ENCODE results near the gene REXO1.

Gene REXO1

GRCh38 chr19:1783874-1784273, 64.4 kb downstream of the REXO1 start:
- ChIA-PET CTCF (interaction anchor here (0.7 to 4.4 kb wide), 6 partner anchors 11 to 42 kb away, joined by 3 to 33 read pairs (median 6); no protein-coding TSS in a partner anchor), POLR2A (no interaction called here)
- Histone ChIP-seq H3K9me3 (ENCODE audit: control insufficient read depth, insufficient read depth, low read depth, low read length) (no peaks in the 10 kb centered on the region), H3K4me1 (ENCODE audit: control insufficient read depth, insufficient read depth, low read length) (no peaks in the 10 kb centered on the region), H3K27ac (ENCODE audit: extremely low read depth, low read depth, low read length) (no peak overlapping the region), H3K4me3 (ENCODE audit: low read depth, low read length) (no peak overlapping the region), H3K36me3 (ENCODE audit: control insufficient read depth in 2 of 2, insufficient read depth in 1 of 2, low read length in 2 of 2) (no peaks in the 10 kb centered on the region)
- TF ChIP-seq ZNF664 (tag by site-specific recombination; IDR thresholded peaks at IDR 0.05) (no peak), KLF10 (tag by site-specific recombination; IDR thresholded peaks at IDR 0.05) (no peak), ZBTB6 (tag by site-specific recombination; IDR thresholded peaks at IDR 0.05) (no peak), ZNF302 (tag by site-specific recombination; IDR thresholded peaks at IDR 0.05; ENCODE audit: low read depth) (no peak), ZNF488 (tag by site-specific recombination; IDR thresholded peaks at IDR 0.05) (no peak), SCRT2 (tag by site-specific recombination; IDR thresholded peaks at IDR 0.05) (no peak), YY2 (tag by site-specific recombination; IDR thresholded peaks at IDR 0.05) (no peak), ZNF621 (tag by site-specific recombination; IDR thresholded peaks at IDR 0.05) (no peak), ZNF521 (tag by site-specific recombination; IDR thresholded peaks at IDR 0.05) (no peak), ZNF24 (tag by site-specific recombination; IDR thresholded peaks at IDR 0.05) (no peak), ZNF239 (tag by site-specific recombination; IDR thresholded peaks at IDR 0.05) (no peak), EGR2 (tag by site-specific recombination; IDR thresholded peaks at IDR 0.05; ENCODE audit: low read depth) (no peak), ZNF791 (tag by site-specific recombination; IDR thresholded peaks at IDR 0.05) (no peak), ZSCAN16 (tag by site-specific recombination; IDR thresholded peaks at IDR 0.05) (no peak)
- TF ChIP-seq, protein P1, sequence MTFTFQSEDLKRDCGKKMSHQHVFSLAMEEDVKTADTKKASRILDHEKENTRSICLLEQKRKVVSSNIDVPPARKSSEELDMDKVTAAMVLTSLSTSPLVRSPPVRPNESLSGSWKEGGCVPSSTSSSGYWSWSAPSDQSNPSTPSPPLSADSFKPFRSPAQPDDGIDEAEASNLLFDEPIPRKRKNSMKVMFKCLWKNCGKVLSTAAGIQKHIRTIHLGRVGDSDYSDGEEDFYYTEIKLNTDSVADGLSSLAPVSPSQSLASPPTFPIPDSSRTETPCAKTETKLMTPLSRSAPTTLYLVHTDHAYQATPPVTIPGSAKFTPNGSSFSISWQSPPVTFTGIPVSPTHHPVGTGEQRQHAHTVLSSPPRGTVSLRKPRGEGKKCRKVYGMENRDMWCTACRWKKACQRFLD (tag by site-specific recombination; IDR thresholded peaks at IDR 0.05), result no peak
- TF ChIP-seq, protein P2, sequence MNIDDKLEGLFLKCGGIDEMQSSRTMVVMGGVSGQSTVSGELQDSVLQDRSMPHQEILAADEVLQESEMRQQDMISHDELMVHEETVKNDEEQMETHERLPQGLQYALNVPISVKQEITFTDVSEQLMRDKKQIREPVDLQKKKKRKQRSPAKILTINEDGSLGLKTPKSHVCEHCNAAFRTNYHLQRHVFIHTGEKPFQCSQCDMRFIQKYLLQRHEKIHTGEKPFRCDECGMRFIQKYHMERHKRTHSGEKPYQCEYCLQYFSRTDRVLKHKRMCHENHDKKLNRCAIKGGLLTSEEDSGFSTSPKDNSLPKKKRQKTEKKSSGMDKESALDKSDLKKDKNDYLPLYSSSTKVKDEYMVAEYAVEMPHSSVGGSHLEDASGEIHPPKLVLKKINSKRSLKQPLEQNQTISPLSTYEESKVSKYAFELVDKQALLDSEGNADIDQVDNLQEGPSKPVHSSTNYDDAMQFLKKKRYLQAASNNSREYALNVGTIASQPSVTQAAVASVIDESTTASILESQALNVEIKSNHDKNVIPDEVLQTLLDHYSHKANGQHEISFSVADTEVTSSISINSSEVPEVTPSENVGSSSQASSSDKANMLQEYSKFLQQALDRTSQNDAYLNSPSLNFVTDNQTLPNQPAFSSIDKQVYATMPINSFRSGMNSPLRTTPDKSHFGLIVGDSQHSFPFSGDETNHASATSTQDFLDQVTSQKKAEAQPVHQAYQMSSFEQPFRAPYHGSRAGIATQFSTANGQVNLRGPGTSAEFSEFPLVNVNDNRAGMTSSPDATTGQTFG (tag by site-specific recombination; IDR thresholded peaks at IDR 0.05; ENCODE audit: borderline replicate concordance), result no peak

- peak; percentile 30 for TF ChIP-seq SP2 (tag by site-specific recombination; IDR thresholded peaks at IDR 0.05)
- TF ChIP-seq ZNF394 (tag by site-specific recombination; IDR thresholded peaks at IDR 0.05; ENCODE audit: borderline replicate concordance), result no peak
- TF ChIP-seq ZNF16 (tag by site-specific recombination; IDR thresholded peaks at IDR 0.05; ENCODE audit: low read depth), result no peak
- TF ChIP-seq ZNF621 (tag by site-specific recombination; IDR thresholded peaks at IDR 0.05), result peak; percentile 93
- H3K36me3 ChIP-seq (ENCODE audit: control insufficient read depth in 2 of 2, insufficient read depth in 1 of 2, low read length in 2 of 2), result no peaks in the 10 kb centered on the region
- ChIA-PET CTCF (interaction anchor here (0.5 to 4.4 kb wide), 10 partner anchors 10 to 241 kb away, joined by 3 to 35 read pairs (median 5); no protein-coding TSS in a partner anchor), POLR2A (no interaction called here)
- H3K4me1 ChIP-seq (ENCODE audit: control insufficient read depth, insufficient read depth, low read length), result no peaks in the 10 kb centered on the region
- no peak overlapping the region for H3K4me3 ChIP-seq (ENCODE audit: low read depth, low read length)
- no peak overlapping the region for H3K27ac ChIP-seq (ENCODE audit: extremely low read depth, low read depth, low read length)
- no peaks in the 10 kb centered on the region for H3K9me3 ChIP-seq (ENCODE audit: control insufficient read depth, insufficient read depth, low read depth, low read length)
Measured at GRCh38 chr19:1783354-1783753, 64.9 kb downstream of the REXO1 start.

Measured in HEK293 (cell line).